22Rv1 (cell line): ENCODE results near the gene PEX11B.

Experiments
- ZFX ChIP-seq: fragments of 450-650 bp; IDR thresholded peaks from 2 replicates; pipeline ENCODE4 v1.6.1; 2017; ENCODE audit warnings: antibody characterized with exemption, borderline replicate concordance
- TF ChIP-seq, protein P1 (sequence below): fragments of 450-650 bp; IDR thresholded peaks from 2 replicates; pipeline ENCODE4 v1.5.1; 2017; ENCODE audit warnings: mild to moderate bottlenecking

DNA sequence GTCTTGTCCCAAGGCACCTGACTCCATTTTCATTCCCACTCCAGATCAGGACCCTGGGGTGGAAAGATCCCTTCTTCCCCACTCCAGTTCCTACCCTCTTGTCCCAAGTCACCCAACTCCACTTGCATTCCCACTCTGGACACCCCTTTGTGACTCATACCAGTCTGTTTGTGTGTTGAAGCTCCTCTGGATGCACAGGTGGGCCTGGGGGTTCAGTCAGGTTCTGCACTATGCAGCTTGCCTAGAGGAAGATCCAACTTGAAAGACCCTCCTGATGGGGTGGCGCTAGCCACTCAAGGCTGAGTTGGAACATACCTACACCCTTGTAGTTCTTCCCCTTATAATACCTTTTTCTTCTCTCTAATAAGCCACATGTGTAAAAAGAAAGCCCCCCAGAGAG, 23.0 kb downstream of the PEX11B start:
- TF ChIP-seq, protein P1, sequence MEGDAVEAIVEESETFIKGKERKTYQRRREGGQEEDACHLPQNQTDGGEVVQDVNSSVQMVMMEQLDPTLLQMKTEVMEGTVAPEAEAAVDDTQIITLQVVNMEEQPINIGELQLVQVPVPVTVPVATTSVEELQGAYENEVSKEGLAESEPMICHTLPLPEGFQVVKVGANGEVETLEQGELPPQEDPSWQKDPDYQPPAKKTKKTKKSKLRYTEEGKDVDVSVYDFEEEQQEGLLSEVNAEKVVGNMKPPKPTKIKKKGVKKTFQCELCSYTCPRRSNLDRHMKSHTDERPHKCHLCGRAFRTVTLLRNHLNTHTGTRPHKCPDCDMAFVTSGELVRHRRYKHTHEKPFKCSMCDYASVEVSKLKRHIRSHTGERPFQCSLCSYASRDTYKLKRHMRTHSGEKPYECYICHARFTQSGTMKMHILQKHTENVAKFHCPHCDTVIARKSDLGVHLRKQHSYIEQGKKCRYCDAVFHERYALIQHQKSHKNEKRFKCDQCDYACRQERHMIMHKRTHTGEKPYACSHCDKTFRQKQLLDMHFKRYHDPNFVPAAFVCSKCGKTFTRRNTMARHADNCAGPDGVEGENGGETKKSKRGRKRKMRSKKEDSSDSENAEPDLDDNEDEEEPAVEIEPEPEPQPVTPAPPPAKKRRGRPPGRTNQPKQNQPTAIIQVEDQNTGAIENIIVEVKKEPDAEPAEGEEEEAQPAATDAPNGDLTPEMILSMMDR, result no peak
- TF ChIP-seq ZFX, result no peak
